Measurements from ENCODE around the gene INTS11.

Gene INTS11

GRCh38 chr1:1342061-1342562, 17.7 kb upstream of the INTS11 start:
- no peak for TF ChIP-seq CTCF (IDR thresholded peaks at IDR 0.05; ENCODE audit: low read depth, low read length, missing control alignments)
- no peak overlapping the region for H3K27ac ChIP-seq
- H3K27me3 ChIP-seq (replicated peaks), result no peaks in the 10 kb centered on the region
- DNase-seq, result no peak
- H3K4me3 ChIP-seq (ENCODE audit: low read depth, low read length), result no peak overlapping the region
- H3K36me3 ChIP-seq (replicated peaks), result peaks cover 29% of the 10 kb centered on the region
- in situ Hi-C loops (cut with HindIII; ENCODE audit: low pct_ligation_motif_present, low sequenced_read_pairs), result no loop called here

- Histone ChIP-seq H3K27ac (no peak overlapping the region), H3K27me3 (replicated peaks) (no peaks in the 10 kb centered on the region), H3K36me3 (replicated peaks) (peaks cover 29% of the 10 kb centered on the region), H3K4me3 (ENCODE audit: low read depth, low read length) (no peak overlapping the region)
- in situ Hi-C loops (cut with HindIII; ENCODE audit: low pct_ligation_motif_present, low sequenced_read_pairs), result no loop called here
- no peak for DNase-seq
- no peak for TF ChIP-seq CTCF (IDR thresholded peaks at IDR 0.05; ENCODE audit: low read depth, low read length, missing control alignments)
These were observed 17.1 kb upstream of the INTS11 start for GRCh38 chr1:1341549-1342021.

- no peak overlapping the region for H3K4me3 ChIP-seq (ENCODE audit: low read depth, low read length)
- no peak for TF ChIP-seq CTCF (IDR thresholded peaks at IDR 0.05; ENCODE audit: low read depth, low read length, missing control alignments)
- in situ Hi-C loops (cut with HindIII; ENCODE audit: low pct_ligation_motif_present, low sequenced_read_pairs), result no loop called here
- no peak overlapping the region for H3K27ac ChIP-seq
- peaks cover 32% of the 10 kb centered on the region for H3K36me3 ChIP-seq (replicated peaks)
- H3K27me3 ChIP-seq (replicated peaks), result no peaks in the 10 kb centered on the region
- no peak for DNase-seq
These were observed 16.5 kb upstream of the INTS11 start for GRCh38 chr1:1340791-1341548.

GRCh38 chr1:1340185-1340584, 15.7 kb upstream of the INTS11 start:
- H3K4me3 ChIP-seq (ENCODE audit: low read depth, low read length), result no peak overlapping the region
- H3K27ac ChIP-seq, result no peak overlapping the region
- no peak for TF ChIP-seq CTCF (IDR thresholded peaks at IDR 0.05; ENCODE audit: low read depth, low read length, missing control alignments)
- H3K27me3 ChIP-seq (replicated peaks), result no peaks in the 10 kb centered on the region
- in situ Hi-C loops (cut with HindIII; ENCODE audit: low pct_ligation_motif_present, low sequenced_read_pairs), result no loop called here
- peaks cover 39% of the 10 kb centered on the region for H3K36me3 ChIP-seq (replicated peaks)
- no peak for DNase-seq

GRCh38 chr1:1338278-1338677, 13.8 kb upstream of the INTS11 start:
- no peak overlapping the region for H3K4me3 ChIP-seq (ENCODE audit: low read depth, low read length)
- no peak for TF ChIP-seq CTCF (IDR thresholded peaks at IDR 0.05; ENCODE audit: low read depth, low read length, missing control alignments)
- H3K27ac ChIP-seq, result no peak overlapping the region
- H3K36me3 ChIP-seq (replicated peaks), result peaks cover 39% of the 10 kb centered on the region
- in situ Hi-C loops (cut with HindIII; ENCODE audit: low pct_ligation_motif_present, low sequenced_read_pairs), result no loop called here
- H3K27me3 ChIP-seq (replicated peaks), result no peaks in the 10 kb centered on the region
- no peak for DNase-seq

- H3K27me3 ChIP-seq (replicated peaks), result no peaks in the 10 kb centered on the region
- H3K36me3 ChIP-seq (replicated peaks), result peaks cover 39% of the 10 kb centered on the region
- no peak overlapping the region for H3K27ac ChIP-seq
- in situ Hi-C loops (cut with HindIII; ENCODE audit: low pct_ligation_motif_present, low sequenced_read_pairs), result no loop called here
- H3K4me3 ChIP-seq (ENCODE audit: low read depth, low read length), result no peak overlapping the region
- TF ChIP-seq CTCF (IDR thresholded peaks at IDR 0.05; ENCODE audit: low read depth, low read length, missing control alignments), result no peak
- no peak for DNase-seq
These were observed 13.3 kb upstream of the INTS11 start for GRCh38 chr1:1337793-1338147.
